SK-N-SH treated with all-trans-retinoic acid at 6 μM for 48 hours (cell line): ENCODE measurements around the gene GCSH.
A peak's percentile ranks its signal among the peaks of the same experiment; 100 is the strongest.

ENCODE experiments used
- ATAC-seq: fragments of 200-7000 bp; cut with Tn5 transposase; 3 replicates; pipeline ENCODE4 v1.9.1; 2020; ENCODE audit warnings: mild to moderate bottlenecking, moderate library complexity
- ARNTL ChIP-seq: fragments of 450-650 bp; formaldehyde crosslinking; IDR thresholded peaks from 2 replicates; pipeline ENCODE4 v1.5.0; 2020; ENCODE audit warnings: low read depth, mild to moderate bottlenecking, moderate library complexity, borderline replicate concordance
- CREB5 ChIP-seq: fragments of 250-450 bp; sonication (Bioruptor Pico); IDR thresholded peaks from 2 replicates; pipeline ENCODE4 v1.5.1; 2020; ENCODE audit warnings: low read depth, mild to moderate bottlenecking, moderate library complexity
- CSDC2 ChIP-seq: fragments of 250-450 bp; sonication (Bioruptor Pico); IDR thresholded peaks from 2 replicates; pipeline ENCODE4 v1.5.0; 2020; ENCODE audit warnings: mild to moderate bottlenecking, moderate library complexity
- CSRNP3 ChIP-seq: fragments of 250-450 bp; sonication (Bioruptor Pico); IDR thresholded peaks from 2 replicates; pipeline ENCODE4 v1.5.1; 2021; ENCODE audit warnings: mild to moderate bottlenecking, moderate library complexity
- GLIS3 ChIP-seq: fragments of 250-450 bp; sonication (Bioruptor Pico); IDR thresholded peaks from 2 replicates; pipeline ENCODE4 v1.5.0; 2020; ENCODE audit warnings: mild to moderate bottlenecking, moderate library complexity
- ISL1 ChIP-seq: fragments of 250-450 bp; sonication (Bioruptor Pico); IDR thresholded peaks from 2 replicates; pipeline ENCODE4 v2.1.2; 2022; ENCODE audit warnings: mild to moderate bottlenecking, moderate library complexity
- OSR1 ChIP-seq: fragments of 250-450 bp; sonication (Bioruptor Pico); IDR thresholded peaks from 2 replicates; pipeline ENCODE4 v1.8.0; 2022; ENCODE audit warnings: moderate library complexity, mild to moderate bottlenecking, inconsistent platforms
- PATZ1 ChIP-seq: fragments of 250-450 bp; sonication (Bioruptor Pico); IDR thresholded peaks from 2 replicates; pipeline ENCODE4 v1.8.0; 2020; ENCODE audit warnings: mild to moderate bottlenecking, moderate library complexity, borderline replicate concordance
- POU6F1 ChIP-seq: fragments of 250-450 bp; sonication (Bioruptor Pico); IDR thresholded peaks from 2 replicates; pipeline ENCODE4 v1.8.0; 2021; ENCODE audit warnings: low read depth, mild to moderate bottlenecking, moderate library complexity, borderline replicate concordance
- PPARA ChIP-seq: fragments of 250-450 bp; sonication (Bioruptor Pico); IDR thresholded peaks from 2 replicates; pipeline ENCODE4 v1.5.0; 2020; ENCODE audit warnings: mild to moderate bottlenecking, borderline replicate concordance
- RARB ChIP-seq: fragments of 250-450 bp; sonication (Bioruptor Pico); IDR thresholded peaks from 2 replicates; pipeline ENCODE4 v1.8.0; 2021; ENCODE audit warnings: mild to moderate bottlenecking, moderate library complexity
- SNAI2 ChIP-seq: fragments of 250-450 bp; sonication (Bioruptor Pico); IDR thresholded peaks from 2 replicates; pipeline ENCODE4 v1.5.0; 2020; ENCODE audit warnings: mild to moderate bottlenecking, moderate library complexity
- TCF4 ChIP-seq: fragments of 250-450 bp; sonication (Bioruptor Pico); IDR thresholded peaks from 2 replicates; pipeline ENCODE4 v1.8.0; 2021; ENCODE audit warnings: mild to moderate bottlenecking, moderate library complexity, borderline replicate concordance
- TOX ChIP-seq: fragments of 250-450 bp; sonication (Bioruptor Pico); IDR thresholded peaks from 2 replicates; pipeline ENCODE4 v1.8.0; 2021; ENCODE audit warnings: mild to moderate bottlenecking, moderate library complexity, borderline replicate concordance
- TSHZ2 ChIP-seq: fragments of 250-450 bp; sonication (Bioruptor Pico); IDR thresholded peaks from 2 replicates; pipeline ENCODE4 v1.5.0; 2020; ENCODE audit warnings: mild to moderate bottlenecking, moderate library complexity
- ZFP3 ChIP-seq: fragments of 250-450 bp; sonication (Bioruptor Pico); IDR thresholded peaks from 2 replicates; pipeline ENCODE4 v1.5.0; 2020; ENCODE audit warnings: mild to moderate bottlenecking, moderate library complexity
- ZFP30 ChIP-seq: fragments of 450-650 bp; formaldehyde crosslinking; IDR thresholded peaks from 2 replicates; pipeline ENCODE4 v1.5.0; 2022; ENCODE audit warnings: mild to moderate bottlenecking, moderate library complexity
- ZNF565 ChIP-seq: fragments of 450-650 bp; formaldehyde crosslinking; conservative IDR thresholded peaks from 2 replicates; pipeline ENCODE4 v1.5.0; 2020; ENCODE audit warnings: low read depth, mild to moderate bottlenecking, moderate library complexity
- ZNF70 ChIP-seq: fragments of 450-650 bp; formaldehyde crosslinking; IDR thresholded peaks from 2 replicates; pipeline ENCODE4 v1.5.0; 2020; ENCODE audit warnings: mild to moderate bottlenecking, moderate library complexity
- ZNF8 ChIP-seq: fragments of 450-650 bp; formaldehyde crosslinking; IDR thresholded peaks from 2 replicates; pipeline ENCODE4 v1.5.0; 2020; ENCODE audit warnings: mild to moderate bottlenecking, moderate library complexity

Gene GCSH

GRCh38 chr16:81106826-81107503 lies 10.8 kb upstream of the GCSH start:
- TF ChIP-seq ARNTL (no peak), CREB5 (CRISPR knock-in tag) (no peak), ISL1 (CRISPR knock-in tag) (peak; percentile 39; the same call in 1 of the 2 replicates), CSRNP3 (CRISPR knock-in tag) (no peak), ZNF70 (CRISPR knock-in tag) (no peak), ZFP3 (CRISPR knock-in tag) (no peak), PPARA (CRISPR knock-in tag) (no peak), SNAI2 (CRISPR knock-in tag) (no peak)
- ATAC-seq = no peak

GRCh38 chr16:81105946-81106345 lies 9.8 kb upstream of the GCSH start:
- TF ChIP-seq RARB (CRISPR knock-in tag) = no peak
- no peak for TF ChIP-seq TCF4 (CRISPR knock-in tag)
- TF ChIP-seq OSR1 (CRISPR knock-in tag) = no peak
- no peak for TF ChIP-seq CSDC2 (CRISPR knock-in tag)
- no peak for TF ChIP-seq ZNF565 (CRISPR knock-in tag)
- TF ChIP-seq ISL1 (CRISPR knock-in tag) = no peak
- no peak for TF ChIP-seq CSRNP3 (CRISPR knock-in tag)
- TF ChIP-seq ARNTL = no peak
- TF ChIP-seq ZNF70 (CRISPR knock-in tag) = no peak
- TF ChIP-seq PPARA (CRISPR knock-in tag) = no peak
- no peak for TF ChIP-seq TSHZ2 (CRISPR knock-in tag)
- no peak for TF ChIP-seq ZFP3 (CRISPR knock-in tag)
- no peak for TF ChIP-seq ZNF8 (CRISPR knock-in tag)
- TF ChIP-seq PATZ1 = no peak
- no peak for TF ChIP-seq POU6F1 (CRISPR knock-in tag)
- no peak for TF ChIP-seq GLIS3 (CRISPR knock-in tag)
- TF ChIP-seq TOX (CRISPR knock-in tag) = no peak
- TF ChIP-seq ZFP30 (CRISPR knock-in tag) = no peak
- no peak for ATAC-seq
